HL-60 (cell line): ENCODE results near the gene GKN1.

Source experiments
- CTCF ChIP-seq: IDR thresholded peaks from one replicate; pipeline ENCODE4 v1.5.1; 2011; ENCODE audit warnings: low read length, control low read depth, inconsistent platforms; ENCODE audit not compliant: insufficient read depth
- GABPA ChIP-seq: IDR thresholded peaks from 2 replicates; pipeline ENCODE4 v1.6.1; 2012; ENCODE audit warnings: low read depth
- POLR2AphosphoS5 ChIP-seq: IDR thresholded peaks from 2 replicates; pipeline ENCODE4 v1.6.1; 2012; ENCODE audit warnings: low read depth
- REST ChIP-seq: IDR thresholded peaks from 2 replicates; pipeline ENCODE4 v1.6.1; 2012; ENCODE audit warnings: low read depth; ENCODE audit not compliant: insufficient replicate concordance

GRCh38 chr2:68936889-68937288, 37.5 kb upstream of the GKN1 start:
- no peak for TF ChIP-seq CTCF
- no peak for TF ChIP-seq POLR2AphosphoS5
- TF ChIP-seq GABPA: no peak
- no peak for TF ChIP-seq REST
